Skeletal muscle tissue (tissue), 4 donors: ENCODE measurements around the gene COA3. TPM values are rescaled to one million over a fixed set of nuclear protein-coding genes. Genes with fewer than 3 reads are reported as not detected.

Experiments
- H3K27ac ChIP-seq: one replicate; pipeline ENCODE4 v1.7.0; 2013; ENCODE audit warnings: mild to moderate bottlenecking, low read depth, low read length, inconsistent platforms
- H3K27me3 ChIP-seq, 3 donors: one replicate each; pipeline ENCODE4 v1.7.0; 2013; ENCODE audit warnings: low read length in 3 of 3; ENCODE audit not compliant: control insufficient read depth in 3 of 3, insufficient read depth in 3 of 3
- H3K36me3 ChIP-seq, 3 donors: one replicate each; pipeline ENCODE4 v1.7.0; 2013; ENCODE audit warnings: low read length in 3 of 3; ENCODE audit not compliant: control insufficient read depth in 3 of 3, insufficient read depth in 3 of 3
- H3K4me1 ChIP-seq, 3 donors: one replicate each; pipeline ENCODE4 v1.7.0; 2013; ENCODE audit warnings: low read length in 3 of 3, mild to moderate bottlenecking in 3 of 3; ENCODE audit not compliant: control insufficient read depth in 3 of 3, insufficient read depth in 3 of 3
- H3K4me3 ChIP-seq, 3 donors: one replicate each; pipeline ENCODE4 v1.7.0; 2013; ENCODE audit warnings: low read length in 3 of 3
- H3K9ac ChIP-seq, 3 donors: one replicate each; pipeline ENCODE4 v1.7.0; 2013; ENCODE audit warnings: low read length in 3 of 3, mild to moderate bottlenecking in 3 of 3, moderate library complexity in 2 of 3, low read depth in 1 of 3
- H3K9me3 ChIP-seq, 3 donors: one replicate each; pipeline ENCODE4 v1.7.0; 2013; ENCODE audit warnings: low read length in 3 of 3; ENCODE audit not compliant: control insufficient read depth in 3 of 3
- total RNA-seq: library from RNA; depleted of rRNA; stranded (reverse); fragments of >200 nt; gene quantifications from one replicate; pipeline ENCODE4 v1.2.3, GENCODE V29; 2014
- donor health status: Osteomylitis.

The COA3 gene
- total RNA-seq, 1 donor from 2014 or later, result 99.2 TPM

DNA sequence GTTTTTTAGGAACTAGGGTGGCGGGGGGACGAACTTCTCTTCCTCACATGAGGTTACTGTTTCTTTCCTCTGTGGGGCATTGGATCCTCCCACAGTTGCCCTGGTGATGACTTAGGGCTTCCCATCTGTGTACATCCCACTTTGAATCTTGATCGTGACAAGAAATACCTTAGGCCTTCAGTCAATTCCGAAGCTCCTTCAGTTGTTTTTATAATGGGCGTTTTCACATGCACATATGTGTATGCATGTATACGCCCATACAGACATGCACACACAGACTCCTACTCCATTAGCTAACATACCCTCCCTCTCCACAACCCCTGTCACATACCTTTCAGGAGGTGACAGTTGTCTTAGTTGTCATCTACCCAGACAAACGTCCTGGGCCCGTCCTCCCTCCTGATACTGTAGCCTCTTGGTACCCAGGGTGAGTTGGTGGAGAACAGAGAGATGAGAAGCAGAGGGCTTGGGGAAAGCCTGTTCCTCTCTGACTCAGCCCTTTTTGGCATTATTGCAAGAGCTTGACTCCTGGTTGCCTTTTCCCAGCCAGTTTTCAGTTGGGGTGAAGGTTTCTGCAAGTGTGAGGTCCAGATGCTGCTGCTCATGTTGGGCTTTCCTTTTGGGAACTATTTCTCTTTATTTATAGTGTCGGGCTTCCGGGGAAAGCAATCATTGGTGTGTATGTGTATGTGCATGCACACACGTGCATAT lies 43.6 kb upstream of the COA3 start:
- Histone ChIP-seq H3K36me3 (peaks cover 57 to 76% (median 62%) of the 10 kb centered on the region in 3 donors), H3K27ac (no peak overlapping the region)

GRCh38 chr17:42835732-42836131 lies 37.2 kb upstream of the COA3 start:
- Histone ChIP-seq H3K4me3 (no peak overlapping the region), H3K27ac (no peak overlapping the region), H3K27me3 (no peaks in the 10 kb centered on the region), H3K36me3 (peaks cover 35 to 39% (median 35%) of the 10 kb centered on the region in 3 donors), H3K4me1 (peaks cover 9 to 27% (median 15%) of the 10 kb centered on the region in 3 donors), H3K9ac (peak overlapping the region in 1 of 3 donors; percentile 18), H3K9me3 (no peaks in the 10 kb centered on the region)

More for the DNA sequence above, 43.6 kb upstream of the COA3 start:
- H3K27me3 ChIP-seq, result no peaks in the 10 kb centered on the region
- H3K4me3 ChIP-seq, result no peak overlapping the region
- no peaks in the 10 kb centered on the region for H3K9me3 ChIP-seq
- H3K9ac ChIP-seq, result no peak overlapping the region
- peaks cover 0 to 5% (median 0%) of the 10 kb centered on the region in 3 donors for H3K4me1 ChIP-seq

DNA sequence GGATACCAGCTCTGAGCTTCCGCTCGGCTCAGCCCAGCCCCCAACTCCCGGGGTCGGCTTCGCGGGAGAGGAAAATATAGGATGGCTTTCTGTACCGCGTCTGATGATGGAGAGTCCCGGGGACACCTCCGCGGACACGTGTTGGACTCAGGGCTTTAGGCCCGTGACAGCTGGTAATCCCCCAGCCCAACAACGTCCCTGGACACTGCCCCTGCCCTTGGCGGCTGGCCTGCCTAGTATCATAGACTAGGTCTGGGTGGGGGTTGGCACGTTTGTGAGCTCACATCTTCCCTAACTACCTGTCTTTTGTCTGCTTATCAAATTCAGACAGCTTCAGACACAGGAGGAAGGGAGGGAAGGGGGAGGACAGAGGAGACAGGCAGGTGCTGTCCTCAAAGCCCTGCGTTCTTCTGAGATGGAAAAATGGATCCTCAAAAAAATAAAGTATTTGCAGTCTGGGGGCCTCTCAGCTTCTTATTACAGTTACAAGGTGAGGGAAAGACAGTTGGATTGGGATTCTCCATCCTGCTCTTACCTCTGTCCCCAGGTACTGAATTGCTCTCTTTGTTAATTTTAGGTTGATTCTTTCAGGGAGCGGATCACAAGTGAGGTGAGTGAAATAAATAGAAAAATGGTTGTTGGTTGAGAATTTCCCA lies 35.4 kb upstream of the COA3 start:
- Histone ChIP-seq H3K4me1 (peaks cover 9 to 27% (median 15%) of the 10 kb centered on the region in 3 donors), H3K4me3 (peak overlapping the region; percentile 90 to 99 (median 99)), H3K9ac (peak overlapping the region; percentile 91 to 99 (median 99)), H3K36me3 (peaks cover 24 to 27% (median 25%) of the 10 kb centered on the region in 3 donors), H3K27ac (peak overlapping the region; percentile 80), H3K27me3 (no peaks in the 10 kb centered on the region), H3K9me3 (no peaks in the 10 kb centered on the region)

- Histone ChIP-seq H3K9me3 (no peaks in the 10 kb centered on the region), H3K27ac (peak within 1 kb of the TSS; percentile 80), H3K4me1 (peaks cover 9 to 27% (median 15%) of the 10 kb centered on the region in 3 donors), H3K9ac (peak within 1 kb of the TSS; percentile 91 to 99 (median 99)), H3K4me3 (peak within 1 kb of the TSS; percentile 90 to 99 (median 99)), H3K27me3 (no peaks in the 10 kb centered on the region), H3K36me3 (peaks cover 16 to 21% (median 20%) of the 10 kb centered on the region in 3 donors)
These were observed 34.6 kb upstream of the COA3 start, which contains the start of gene PSME3 for GRCh38 chr17:42832934-42833766. TSS of gene PSME3 (plus strand) at chr17:42833397. CDS start at chr17:42833632, 235 bp downstream.

DNA sequence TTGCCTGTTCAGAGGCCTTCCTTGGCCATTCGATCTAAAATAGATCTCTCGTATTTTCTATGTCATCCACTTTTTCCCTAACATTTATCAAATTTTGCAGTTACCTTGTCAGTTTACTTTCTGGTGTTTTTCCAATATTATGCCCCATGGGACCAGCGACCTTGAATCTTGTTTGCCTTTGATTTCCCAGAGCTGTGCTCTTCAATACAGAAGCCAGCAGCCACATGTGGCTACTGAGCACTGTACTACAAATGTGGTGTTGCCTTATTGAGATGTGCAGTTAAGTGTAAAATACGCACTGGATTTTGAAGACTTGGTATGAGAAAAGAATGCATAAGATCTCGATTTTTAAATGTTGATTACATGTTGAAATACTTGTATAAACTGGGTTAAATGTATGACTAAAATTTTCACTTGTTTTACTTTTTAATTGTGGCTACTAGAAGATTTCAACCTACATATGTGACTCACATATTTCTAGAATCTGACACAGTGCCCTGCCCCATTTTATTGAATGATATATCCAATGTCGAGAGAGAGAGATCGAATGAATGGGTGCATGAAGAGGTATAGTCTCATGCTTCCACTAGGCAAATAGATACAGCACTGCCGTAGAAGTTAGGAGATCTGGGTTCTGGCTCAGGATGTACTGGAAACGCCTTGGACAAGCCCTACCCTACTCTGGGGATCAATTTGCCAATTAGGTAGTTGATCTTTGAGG lies 33.9 kb upstream of the COA3 start:
- Histone ChIP-seq H3K4me3 (peak overlapping the region; percentile 90 to 99 (median 99)), H3K27ac (peak overlapping the region; percentile 80), H3K9me3 (no peaks in the 10 kb centered on the region), H3K4me1 (peaks cover 9 to 27% (median 15%) of the 10 kb centered on the region in 3 donors), H3K9ac (peak overlapping the region; percentile 91 to 99 (median 99)), H3K36me3 (peaks cover 9 to 13% (median 12%) of the 10 kb centered on the region in 3 donors), H3K27me3 (peaks cover 0 to 2% (median 0%) of the 10 kb centered on the region in 3 donors)

- Histone ChIP-seq H3K27ac (no peak overlapping the region), H3K4me1 (peaks cover 9 to 27% (median 15%) of the 10 kb centered on the region in 3 donors), H3K9me3 (no peaks in the 10 kb centered on the region), H3K4me3 (no peak overlapping the region), H3K9ac (no peak overlapping the region), H3K27me3 (peaks cover 0 to 2% (median 0%) of the 10 kb centered on the region in 3 donors), H3K36me3 (peaks cover 4 to 5% (median 4%) of the 10 kb centered on the region in 3 donors)
These were observed 32.5 kb upstream of the COA3 start for GRCh38 chr17:42830971-42831370.

- Histone ChIP-seq H3K27me3 (peaks cover 0 to 2% (median 0%) of the 10 kb centered on the region in 3 donors), H3K9me3 (no peaks in the 10 kb centered on the region), H3K4me1 (peaks cover 7 to 18% (median 17%) of the 10 kb centered on the region in 3 donors), H3K36me3 (peaks cover 0 to 2% (median 0%) of the 10 kb centered on the region in 3 donors), H3K9ac (no peak overlapping the region), H3K4me3 (no peak overlapping the region), H3K27ac (no peak overlapping the region)
These were observed 29.0 kb upstream of the COA3 start for GRCh38 chr17:42827472-42827871.

GRCh38 chr17:42821176-42821575 lies 22.7 kb upstream of the COA3 start:
- H3K4me1 ChIP-seq, result peaks cover 4 to 14% (median 10%) of the 10 kb centered on the region in 3 donors
- H3K27ac ChIP-seq, result no peak overlapping the region
- H3K4me3 ChIP-seq, result no peak overlapping the region
- H3K27me3 ChIP-seq, result no peaks in the 10 kb centered on the region
- no peak overlapping the region for H3K9ac ChIP-seq
- no peaks in the 10 kb centered on the region for H3K9me3 ChIP-seq
- peaks cover 29 to 47% (median 39%) of the 10 kb centered on the region in 3 donors for H3K36me3 ChIP-seq

DNA sequence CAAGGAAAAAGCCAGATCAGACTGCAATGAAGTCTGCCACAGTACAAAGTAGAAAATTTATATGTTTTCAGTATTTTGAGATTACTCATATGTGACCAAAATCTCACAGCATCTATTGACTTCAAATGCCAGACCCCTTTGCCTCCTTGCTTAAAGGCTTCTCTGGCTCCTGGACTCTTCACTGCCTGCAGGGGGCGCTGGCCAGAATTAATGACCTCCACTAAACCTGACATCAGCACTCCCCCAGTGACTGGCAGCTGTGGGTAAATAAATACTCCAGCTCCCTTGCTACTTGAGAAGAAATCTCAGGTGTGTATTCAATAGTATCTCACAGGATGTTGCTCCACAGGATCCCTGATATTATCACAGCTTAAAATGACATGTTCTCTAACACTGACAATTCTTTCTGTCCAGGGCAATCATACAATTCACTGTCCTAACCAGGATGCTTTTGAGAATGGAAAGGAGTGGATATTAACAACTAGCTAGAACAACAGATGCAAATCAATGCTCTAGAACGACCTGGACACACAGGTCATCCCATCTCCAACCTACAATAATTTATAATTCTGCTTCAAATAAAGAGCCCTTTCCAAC lies 21.5 kb upstream of the COA3 start:
- Histone ChIP-seq H3K9me3 (no peaks in the 10 kb centered on the region), H3K9ac (no peak overlapping the region), H3K4me3 (no peak overlapping the region), H3K4me1 (peaks cover 8 to 14% (median 10%) of the 10 kb centered on the region in 3 donors), H3K36me3 (peaks cover 41 to 58% (median 50%) of the 10 kb centered on the region in 3 donors), H3K27me3 (no peaks in the 10 kb centered on the region), H3K27ac (no peak overlapping the region)
